GM21619 (cell line): ENCODE measurements around the gene RAB29.

Source experiments
- ATAC-seq: cut with Tn5 transposase; IDR thresholded peaks from one replicate; pipeline ENCODE4 v1.9.1; 2021; ENCODE audit not compliant: unreplicated experiment

Gene RAB29

DNA sequence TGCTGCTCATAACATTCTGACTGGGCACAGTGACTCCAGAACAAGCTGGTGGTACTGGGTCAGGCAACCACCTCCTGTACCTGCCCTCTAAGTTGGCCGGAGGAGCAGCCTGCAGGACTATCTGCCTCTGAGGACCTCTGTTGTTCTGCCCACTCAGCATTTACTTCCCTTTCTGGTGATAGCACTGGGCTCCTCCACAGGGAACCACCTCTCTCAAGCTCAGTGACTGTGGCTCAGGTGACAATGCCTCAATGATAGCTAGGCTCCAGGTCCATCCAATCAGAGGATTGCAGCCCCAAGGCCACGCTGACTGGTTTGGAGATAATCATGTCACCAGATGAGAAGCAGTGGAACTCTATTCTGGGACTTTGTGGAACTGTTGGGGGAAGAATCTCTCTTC, 21.9 kb upstream of the RAB29 start:
- ATAC-seq = no peak

DNA sequence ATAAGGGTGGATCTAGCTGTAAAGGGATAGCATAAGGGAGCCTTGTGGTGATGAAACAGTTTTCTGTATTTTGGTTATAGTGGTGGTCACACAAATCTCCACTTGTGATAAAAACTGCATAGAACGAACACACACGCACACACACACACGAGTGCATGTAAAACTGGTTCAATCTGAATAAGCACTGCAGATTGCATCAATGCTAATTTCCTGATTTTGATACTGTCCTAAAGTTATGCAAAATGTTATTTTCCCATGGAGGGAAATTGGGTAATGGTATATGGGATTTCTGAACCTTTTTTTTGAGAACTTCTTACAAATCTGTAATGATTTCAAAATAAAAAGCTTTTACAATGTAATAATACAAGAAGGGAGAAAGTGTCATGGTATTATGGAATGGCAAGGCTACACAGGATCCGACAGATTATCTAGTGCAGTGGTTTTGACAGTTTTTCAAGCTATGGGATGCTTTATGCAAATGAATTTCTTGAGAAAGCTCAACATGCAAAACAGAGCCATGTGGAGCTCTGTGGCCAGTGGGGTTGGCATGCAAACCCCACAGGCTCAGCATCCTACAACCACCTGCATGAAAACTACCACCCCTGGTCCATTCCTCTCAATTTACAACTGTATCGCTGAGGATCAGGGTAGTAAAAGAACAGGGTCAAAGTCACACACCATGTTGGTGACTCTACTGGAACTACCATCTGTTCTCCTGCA, 18.9 kb upstream of the RAB29 start:
- ATAC-seq = peak; percentile 62

DNA sequence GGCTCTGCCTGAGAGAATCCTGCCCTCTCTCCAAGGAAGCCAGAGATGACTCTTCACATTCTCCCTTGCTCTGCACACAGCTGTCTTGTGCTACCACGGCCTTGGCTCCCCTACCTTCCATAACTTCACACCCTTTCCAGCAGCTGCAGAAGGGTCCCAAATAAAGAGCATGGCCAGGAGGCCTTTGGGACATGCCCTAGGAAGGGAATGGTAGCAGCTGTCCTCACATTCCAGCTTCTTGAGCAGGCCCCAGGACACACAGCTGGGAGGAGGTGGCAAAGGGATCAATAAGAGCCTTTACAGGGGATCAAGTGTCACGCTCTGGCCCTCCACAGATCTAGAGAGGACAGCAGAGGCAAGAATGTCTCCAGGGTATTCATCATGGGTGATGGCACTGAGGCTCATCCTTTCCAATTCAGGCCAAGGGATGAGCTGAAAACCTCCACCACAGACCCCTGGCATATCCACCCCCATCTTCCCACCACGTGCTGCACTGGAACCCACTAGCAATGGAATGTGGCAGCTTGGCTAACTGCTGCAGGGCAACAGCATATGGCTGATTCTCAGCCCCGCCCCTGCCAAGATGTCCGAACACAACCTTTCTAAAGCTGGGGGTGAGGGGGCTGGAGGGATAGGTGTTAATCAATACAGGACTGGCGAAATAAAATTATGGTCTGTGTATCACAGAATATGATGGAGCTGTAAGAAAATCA, 17.8 kb upstream of the RAB29 start:
- ATAC-seq = peak; percentile 11

DNA sequence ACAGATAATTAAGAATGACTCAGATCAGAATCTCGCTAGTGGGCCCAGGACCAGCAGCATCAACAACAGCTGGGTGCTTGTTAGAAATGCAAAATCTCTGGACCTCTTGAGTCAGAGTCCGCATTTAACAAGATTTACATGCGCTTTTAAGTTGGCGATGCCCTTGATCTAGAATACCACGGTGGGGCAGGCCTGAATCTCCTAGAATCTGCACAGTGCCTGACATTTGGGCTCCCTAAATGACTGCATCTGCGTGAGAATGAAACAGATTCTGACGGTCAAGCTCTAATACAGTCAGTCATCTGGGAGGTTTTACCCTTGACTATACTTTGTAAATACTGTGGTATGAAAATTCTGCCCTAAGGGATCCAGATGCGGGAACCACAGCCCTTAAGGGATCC, 17.2 kb upstream of the RAB29 start:
- ATAC-seq = peak; percentile 43

DNA sequence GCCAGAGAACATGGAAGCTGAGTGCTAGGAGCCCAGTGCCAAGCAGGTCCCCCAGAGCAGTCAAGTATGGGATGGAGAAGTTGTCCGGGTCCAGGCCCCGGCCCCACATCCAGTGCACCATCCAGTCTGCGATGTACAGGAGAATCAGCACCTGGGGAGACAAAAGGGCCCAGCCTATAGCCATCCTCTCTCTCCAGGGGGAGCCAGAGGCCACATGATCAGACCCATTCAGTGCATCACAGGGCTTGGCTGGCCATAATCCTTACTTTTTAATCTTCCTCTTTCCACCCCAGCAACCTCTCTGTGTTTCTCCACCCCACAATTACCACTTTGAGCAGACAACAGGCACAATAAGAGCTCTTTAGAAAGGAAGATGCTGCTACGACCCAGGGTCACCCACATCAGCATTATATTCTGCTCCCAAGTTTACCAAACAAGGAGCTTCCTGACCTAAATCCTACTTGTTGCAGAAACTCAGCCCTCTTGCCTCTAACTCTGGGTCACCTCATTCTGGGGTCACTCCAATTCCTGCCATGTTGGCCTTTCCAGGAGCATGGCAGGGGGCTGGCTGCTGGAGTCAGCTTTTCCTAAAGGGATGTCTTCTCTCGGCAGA, 16.4 kb upstream of the RAB29 start:
- ATAC-seq = no peak

DNA sequence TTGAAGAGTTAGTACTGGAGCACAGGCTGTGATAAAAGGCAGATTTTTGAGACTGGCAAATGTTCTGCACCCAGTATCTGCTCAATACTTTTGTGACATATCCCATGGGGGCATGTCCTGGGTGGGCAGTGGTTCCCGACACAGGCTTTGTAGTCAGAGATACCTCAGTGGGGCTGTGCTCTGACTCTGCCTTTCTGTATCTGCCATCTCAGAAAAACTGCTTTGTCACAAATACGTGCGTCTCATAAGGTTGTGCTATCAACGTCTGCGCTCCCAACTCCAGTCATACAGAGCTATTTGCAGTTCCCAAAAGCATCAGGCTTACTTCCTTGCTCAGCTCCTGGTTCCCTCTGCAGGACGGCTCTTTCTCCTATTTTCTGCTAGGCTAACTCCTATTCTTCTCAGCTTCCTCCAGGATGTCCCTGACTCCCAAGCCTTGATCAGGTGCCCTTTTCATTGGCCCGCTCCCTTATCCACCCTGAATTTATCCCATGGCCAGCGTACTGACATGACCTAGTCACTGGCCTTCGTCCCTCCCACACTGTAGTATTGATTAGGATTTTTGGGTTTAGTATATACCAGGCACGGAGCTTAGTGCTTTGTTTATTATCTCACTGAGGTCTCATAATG, 12.1 kb upstream of the RAB29 start:
- no peak for ATAC-seq

DNA sequence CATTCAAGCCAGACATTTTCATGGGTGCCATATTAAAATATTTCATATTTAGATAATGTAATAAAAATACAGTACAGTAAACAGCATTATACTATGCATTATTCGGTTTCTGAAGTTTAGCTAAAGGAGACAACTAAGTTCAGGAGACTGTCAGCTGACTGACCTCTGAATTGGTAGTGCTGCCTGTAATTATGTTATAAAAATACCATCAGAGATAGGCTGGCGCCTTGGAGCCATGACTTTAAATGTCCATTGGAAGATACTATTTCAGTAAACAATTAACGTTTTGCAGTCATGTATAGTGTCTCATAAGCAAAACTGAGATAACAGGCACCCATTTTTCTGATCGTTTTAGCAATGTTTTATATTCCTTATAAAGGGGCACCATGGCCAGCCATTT, 11.3 kb upstream of the RAB29 start:
- ATAC-seq = no peak

DNA sequence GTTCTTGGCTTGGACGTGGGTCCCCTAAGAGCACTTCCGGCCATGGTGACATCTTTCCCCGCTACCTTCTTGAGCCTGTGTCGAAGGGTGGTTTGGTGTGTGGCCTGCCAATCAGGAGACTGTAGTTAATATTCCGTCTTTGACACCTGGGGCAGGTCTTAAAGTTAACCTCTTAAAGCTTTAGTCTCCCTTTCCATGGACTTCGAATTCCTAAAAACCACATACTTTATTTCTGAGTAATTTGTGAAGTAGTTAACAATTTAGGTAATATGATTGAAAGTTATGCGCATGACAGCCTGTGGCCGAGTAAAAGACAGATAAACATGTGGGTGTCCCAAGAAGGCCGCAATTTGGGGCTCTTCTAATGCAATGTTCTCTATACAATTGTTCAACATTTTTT, 10.2 kb upstream of the RAB29 start:
- no peak for ATAC-seq

DNA sequence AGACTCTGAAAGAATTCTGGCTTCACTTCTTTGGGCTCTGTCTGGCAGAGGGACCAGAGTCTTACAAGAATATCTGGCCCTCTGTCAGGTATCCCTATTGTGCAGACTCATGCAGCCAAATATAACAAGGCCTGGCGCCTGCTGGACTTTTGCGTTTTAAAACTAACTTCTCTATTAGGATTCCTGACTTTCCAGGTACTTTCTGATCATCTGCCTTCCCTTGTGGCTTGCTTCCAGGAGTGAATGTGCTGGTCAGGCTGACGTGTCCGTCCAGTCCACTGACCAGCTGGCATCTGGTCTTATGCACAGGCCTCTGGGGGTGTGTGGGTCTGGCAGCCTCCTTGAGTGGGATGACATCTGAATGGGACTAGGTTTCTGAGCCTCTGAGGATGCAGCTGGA, 8.6 kb upstream of the RAB29 start:
- no peak for ATAC-seq

DNA sequence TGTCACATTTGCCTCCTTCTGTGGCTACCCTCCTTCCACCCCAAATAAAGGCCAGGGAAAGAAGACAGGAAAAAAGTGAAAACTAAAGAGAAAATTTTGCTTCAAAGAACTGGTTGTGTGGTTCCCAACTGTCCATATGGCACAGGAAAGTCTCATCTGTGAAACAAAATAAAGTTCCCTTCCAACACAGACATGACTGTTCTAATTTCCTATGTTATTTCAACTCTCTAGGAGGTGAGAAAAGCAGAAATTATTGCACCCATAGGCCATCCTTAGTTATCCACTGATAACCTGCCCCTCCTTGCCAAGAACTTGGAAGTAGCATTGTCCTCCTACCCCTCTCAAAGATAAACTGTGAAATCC, 8.1 kb upstream of the RAB29 start:
- ATAC-seq = no peak

DNA sequence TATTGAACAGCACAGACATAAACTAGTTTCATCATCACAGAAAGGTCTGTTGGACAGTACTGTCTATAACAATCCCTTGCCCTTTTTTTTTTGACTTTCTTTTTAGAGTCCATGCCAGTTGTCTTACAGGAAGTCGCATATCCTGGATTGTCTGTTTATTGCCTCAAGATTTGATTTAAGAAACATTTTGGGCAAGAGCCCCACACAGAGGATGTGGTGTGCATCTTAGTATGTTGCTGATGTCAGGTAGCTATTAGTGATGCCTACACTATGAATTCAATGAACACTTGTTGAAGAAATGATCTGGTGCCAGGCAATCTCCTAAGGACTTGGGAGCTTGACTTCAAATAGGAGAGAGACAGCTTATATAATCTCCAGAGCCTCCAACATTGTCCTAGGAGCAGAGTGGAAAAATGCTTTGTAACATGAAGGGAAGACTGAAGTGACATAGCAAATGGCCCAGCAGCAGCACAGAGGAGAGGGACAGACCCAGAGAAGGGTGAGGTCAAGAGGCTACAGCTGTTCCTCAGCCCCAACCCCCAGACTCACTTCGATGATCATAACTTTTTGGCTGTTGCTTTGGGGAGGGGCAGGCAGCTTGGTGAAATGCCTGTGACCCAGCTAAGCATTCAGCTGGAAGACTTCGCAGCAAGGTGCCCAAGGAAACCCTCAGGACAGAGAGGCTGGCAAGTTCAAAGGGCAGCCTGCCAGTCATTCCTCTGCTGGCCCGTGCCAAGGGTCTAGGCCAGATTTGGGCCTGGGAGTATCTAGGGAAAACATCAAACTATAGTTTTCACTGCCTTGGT, 7.5 kb upstream of the RAB29 start:
- ATAC-seq = no peak

DNA sequence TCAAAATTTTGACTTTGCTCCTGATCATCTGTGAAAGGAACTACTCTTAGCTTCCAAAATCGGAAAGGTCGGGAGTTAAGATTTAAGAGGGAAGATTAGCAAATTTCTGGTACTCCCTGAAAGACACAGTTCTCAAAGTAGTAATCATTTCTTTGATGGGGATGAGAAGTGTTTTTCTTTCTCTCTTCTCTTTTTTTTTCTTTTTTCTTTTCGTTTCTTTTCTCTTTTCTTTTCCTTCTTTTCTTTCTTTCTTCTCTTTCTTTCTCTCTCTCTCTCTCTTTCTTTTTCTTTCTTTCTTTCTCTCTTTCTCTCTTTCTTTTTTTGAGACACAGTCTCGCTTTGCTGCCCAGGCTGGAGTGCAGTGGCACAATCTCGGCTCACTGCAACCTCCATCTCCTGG, 5.1 kb upstream of the RAB29 start:
- no peak for ATAC-seq

DNA sequence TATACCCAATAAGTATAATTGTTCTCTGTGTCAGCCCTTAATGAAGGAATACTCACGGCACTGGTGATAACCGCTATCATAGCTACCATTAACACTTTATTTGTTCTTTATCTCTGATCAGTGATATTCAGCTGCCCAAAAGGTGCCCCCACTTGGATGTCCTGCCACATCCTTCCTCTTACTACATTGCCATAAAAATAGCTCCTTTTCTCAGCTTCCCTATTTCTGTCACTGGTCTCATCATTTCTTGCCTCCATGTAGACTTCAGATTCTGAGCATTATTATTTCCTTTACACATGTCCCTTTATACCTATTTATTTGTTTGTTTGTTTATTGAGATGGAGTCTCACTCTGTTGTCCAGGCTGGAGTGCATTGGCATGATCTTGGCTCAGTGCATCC, 2.7 kb upstream of the RAB29 start:
- ATAC-seq = no peak

DNA sequence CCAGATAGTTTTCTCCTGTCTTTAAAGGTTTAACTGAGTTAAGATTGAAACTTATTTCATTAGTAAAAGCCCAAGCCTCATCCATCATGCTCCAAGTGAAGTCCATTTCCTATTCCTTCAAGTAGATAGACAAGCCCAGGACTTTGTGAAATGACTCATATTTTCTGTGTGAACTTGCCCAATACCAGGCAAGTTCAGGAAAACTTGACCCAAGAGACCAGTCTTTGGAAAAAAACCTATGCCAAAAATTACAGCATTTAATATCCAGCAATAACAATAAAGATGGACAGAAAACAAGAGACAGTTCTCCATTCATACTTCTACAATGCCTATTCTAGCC, 405 bp upstream of the RAB29 start:
- no peak for ATAC-seq

DNA sequence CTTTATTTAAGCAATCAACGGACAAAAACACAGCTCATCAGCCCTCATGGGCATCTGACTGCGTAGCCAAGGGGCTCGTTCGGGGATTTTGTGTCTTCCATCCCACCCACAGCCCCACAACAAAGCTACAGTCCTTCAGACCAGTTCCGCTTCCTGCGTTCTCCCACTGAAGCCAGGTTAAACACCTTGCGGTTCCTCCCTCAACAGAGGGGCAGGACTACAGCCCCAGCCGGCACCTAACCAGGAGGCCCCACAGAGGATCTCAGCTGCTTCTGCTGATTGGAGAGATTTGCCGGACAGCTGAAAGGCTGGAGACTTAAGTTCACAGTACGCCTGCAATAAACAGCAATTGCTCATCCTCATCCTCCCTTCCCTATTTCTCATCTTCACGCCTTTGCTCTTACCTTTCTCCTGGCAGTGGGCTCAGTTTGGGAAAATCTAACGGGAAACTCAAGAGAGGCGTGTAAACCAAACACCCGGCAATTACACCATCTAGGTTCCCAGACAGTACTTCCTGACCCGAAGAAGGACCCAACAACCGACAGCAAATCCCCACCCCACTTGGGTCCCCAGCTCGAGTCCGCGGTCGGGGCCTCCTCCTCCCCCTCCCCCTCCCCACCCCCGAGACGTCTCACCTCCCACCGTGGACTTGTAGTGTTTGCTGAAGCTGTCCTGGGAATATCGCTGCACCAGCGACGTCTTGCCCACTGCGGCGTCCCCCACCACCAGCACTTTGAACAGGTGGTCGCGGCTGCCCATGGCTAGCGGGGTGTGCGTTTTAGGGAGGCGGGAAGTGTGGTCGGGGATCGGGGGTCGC, 876 bp downstream of the RAB29 start:
- no peak for ATAC-seq

DNA sequence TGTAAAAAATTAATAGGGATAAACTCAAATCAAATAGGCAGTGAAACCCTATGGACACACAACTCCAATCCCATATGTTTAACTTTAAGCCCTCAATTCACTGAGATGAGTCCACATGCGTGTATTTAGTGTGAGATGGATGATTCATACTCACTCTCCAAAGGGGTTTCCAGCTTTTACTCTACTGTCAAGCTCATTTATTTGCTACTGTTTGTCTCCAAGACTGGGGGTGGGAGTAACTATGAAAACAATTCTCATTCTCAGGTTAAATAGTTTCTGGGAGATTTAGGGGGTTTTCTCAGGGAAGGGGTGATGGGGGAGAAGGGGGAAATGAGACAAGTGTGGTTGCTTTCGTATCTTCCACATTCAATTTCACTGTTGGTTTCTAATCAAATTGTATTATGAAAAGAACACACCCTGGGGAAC, 2.7 kb downstream of the RAB29 start:
- no peak for ATAC-seq

DNA sequence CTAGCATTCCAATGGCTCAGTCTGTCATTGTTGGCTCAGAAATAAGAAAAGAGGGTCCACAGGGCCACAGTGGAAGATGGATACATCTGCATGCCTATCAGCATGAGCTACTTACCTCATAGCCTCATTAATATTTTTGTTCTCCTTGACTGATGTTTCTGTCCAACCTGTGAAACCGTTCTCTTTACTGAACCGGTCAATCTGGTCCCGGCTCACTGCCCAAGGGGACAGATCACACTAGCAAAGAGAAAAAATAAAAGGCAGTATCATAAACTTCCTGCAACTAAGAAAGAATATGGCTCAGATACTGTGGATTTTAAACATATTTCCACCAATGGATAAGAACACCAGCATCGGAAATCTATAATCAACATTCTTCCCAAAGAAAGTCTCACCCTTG, 4.7 kb downstream of the RAB29 start:
- ATAC-seq = no peak

DNA sequence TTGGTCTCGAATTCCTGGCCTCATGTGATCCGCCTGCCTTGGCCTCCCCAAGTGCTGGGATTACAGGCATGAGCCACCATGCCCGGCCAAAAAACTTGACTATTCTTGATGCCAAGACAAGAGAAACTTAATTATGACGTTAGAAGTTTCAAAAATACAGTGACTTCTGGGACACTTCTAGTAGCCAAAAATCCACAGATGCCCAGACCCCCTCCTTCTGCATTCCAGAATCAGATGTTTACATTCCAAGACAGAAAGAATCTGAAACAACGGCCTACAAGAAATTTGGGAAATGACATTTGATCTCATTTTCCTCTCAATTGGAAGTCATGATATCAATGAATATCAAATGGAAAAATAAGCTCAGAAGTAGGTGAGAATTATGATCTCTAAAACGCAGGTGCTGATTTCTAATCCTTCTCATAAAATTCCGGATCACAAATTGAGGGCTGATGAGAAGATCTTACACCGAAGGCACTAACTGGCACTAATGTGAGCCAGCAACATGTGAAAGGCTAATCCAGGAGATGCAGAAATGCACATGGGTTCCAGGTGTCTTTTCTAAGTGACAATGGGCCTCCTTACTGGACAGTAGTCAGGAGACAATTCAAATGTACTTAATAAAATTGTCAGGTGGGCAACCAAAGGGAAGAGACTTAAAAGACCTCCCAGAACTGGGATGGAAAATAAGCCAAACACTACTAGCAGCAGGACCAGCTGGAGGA, 5.5 kb downstream of the RAB29 start:
- no peak for ATAC-seq

DNA sequence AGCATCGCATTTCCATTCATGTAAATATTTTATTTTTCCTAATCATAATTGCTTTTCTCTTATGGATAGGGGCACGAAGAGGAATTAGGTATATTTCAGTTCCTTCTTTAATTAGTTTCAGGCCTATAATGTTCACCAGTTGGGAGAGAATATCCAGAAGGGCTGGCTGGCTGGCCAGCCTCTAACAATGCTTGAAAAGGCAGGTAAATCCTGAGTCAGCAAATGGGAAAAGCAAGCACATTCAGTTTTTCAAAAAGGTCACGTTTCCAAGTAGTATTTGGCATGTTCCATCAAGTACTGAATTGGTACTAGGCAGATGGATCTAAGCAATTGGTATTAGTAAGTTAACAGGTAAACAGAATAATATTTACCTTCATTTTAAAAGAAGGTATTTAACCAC, 8.0 kb downstream of the RAB29 start:
- ATAC-seq = no peak

DNA sequence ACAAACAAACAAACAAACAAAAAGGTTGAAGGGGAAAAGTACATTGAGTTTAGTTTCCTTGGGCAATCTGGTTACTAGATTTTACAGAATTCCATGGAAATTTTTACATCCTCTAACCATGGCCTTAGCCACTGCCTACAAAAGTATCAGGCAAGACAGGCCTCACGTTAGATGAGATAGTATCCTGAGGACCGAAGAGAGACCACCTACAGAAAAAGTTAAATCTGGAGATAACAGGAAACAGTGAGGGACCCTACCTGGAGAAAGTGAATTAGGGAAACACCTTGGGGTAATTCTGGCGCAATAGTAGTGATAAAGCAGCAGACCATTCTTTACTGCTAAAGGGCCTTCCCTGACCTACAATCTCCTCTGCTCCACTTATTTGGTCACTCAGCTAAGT, 8.7 kb downstream of the RAB29 start:
- ATAC-seq = no peak
